Stomach (tissue), 9 donors: ENCODE data around the gene POLA1. TPM values are rescaled to one million over a fixed set of nuclear protein-coding genes. Genes with fewer than 3 reads are reported as not detected.

Experiments used
- DNase-seq, 2 donors: peaks; one replicate each; pipeline versions ENCODE4 v3.0.0 to v3.0.0-alpha.2; 2013 to 2019
- H3K27ac ChIP-seq, 5 donors: fragments of 200-600 bp in 4 of 5; sonication (generic) in 4 of 5; one replicate each; pipeline ENCODE4 v1.5.1; 2013 to 2019; ENCODE audit warnings: mild to moderate bottlenecking in 1 of 5, moderate library complexity in 1 of 5
- H3K27me3 ChIP-seq, 3 donors: fragments of 200-600 bp; sonication (generic); one replicate each; pipeline ENCODE4 v1.5.1; 2017 to 2019; ENCODE audit warnings: mixed run types in 1 of 3
- H3K36me3 ChIP-seq, 4 donors: fragments of 200-600 bp; sonication (generic); 1 replicate in 3 of 4; 2 replicates in 1 of 4; pipeline ENCODE4 v1.5.1; 2016 to 2019
- H3K4me1 ChIP-seq, 4 donors: fragments of 200-600 bp; sonication (generic); one replicate each; pipeline ENCODE4 v1.5.1; 2016 to 2019
- H3K4me3 ChIP-seq, 4 donors: fragments of 200-600 bp; sonication (generic) in 3 of 4; one replicate each; pipeline ENCODE4 v1.5.1; 2016 to 2019; ENCODE audit warnings: mild to moderate bottlenecking in 1 of 4
- H3K9me3 ChIP-seq, 4 donors: fragments of 200-600 bp; sonication (generic); one replicate each; pipeline ENCODE4 v1.5.1; 2016 to 2019
- EP300 ChIP-seq: sonication (generic); formaldehyde crosslinking; IDR thresholded peaks from one replicate; pipeline ENCODE4 v1.6.1; 2017; ENCODE audit warnings: antibody characterized with exemption
- POLR2A ChIP-seq, 4 donors: fragments of 450-650 bp; IDR thresholded peaks; one replicate each; pipeline ENCODE4 v1.6.1; 2016; ENCODE audit warnings: antibody characterized with exemption in 4 of 4, control low read depth in 2 of 4, mild to moderate bottlenecking in 1 of 4, moderate library complexity in 1 of 4
- POLR2AphosphoS5 ChIP-seq, 3 donors: sonication (generic); formaldehyde crosslinking; IDR thresholded peaks; one replicate each; pipeline ENCODE4 v1.6.1; 2016; ENCODE audit warnings: antibody characterized with exemption in 3 of 3
- WGBS, 5 donors: extraction: QIAGEN DNeasy Blood & Tissue Kit in 3 of 5; methylation state at CpG; one replicate each; pipeline versions ENCODE4 v1.1.5 to v1.1.7; 2013 to 2018; 5-methylcytosine and 5-hydroxymethylcytosine counted together
- intact Hi-C: fragments of 100-400 bp; cut with DNase I; formaldehyde crosslinking; loops from one replicate; pipeline ENCODE4 v1.15.1; 2023; ENCODE audit warnings: low total_unique reads
- polyA plus RNA-seq, 3 donors: library from polyadenylated mRNA; stranded (reverse); fragments of 200-250 nt; gene quantifications; one replicate each; pipeline ENCODE4 v1.2.3, GENCODE V29; 2013
- total RNA-seq, 5 donors: library from RNA; depleted of rRNA; stranded (reverse); fragments of >200 nt; gene quantifications; one replicate each; pipeline versions ENCODE4 v1.1.0 to v1.2.3, GENCODE V29; 2014 to 2016
- TF ChIP-seq, protein P1 (sequence below), 7 experiments: fragments of 450-650 bp in 4 of 7; fragments of 200-600 bp in 3 of 7; sonication (generic) in 3 of 7; IDR thresholded peaks; one replicate each; pipeline ENCODE4 v1.5.1; 2016 to 2019; ENCODE audit warnings: antibody characterized with exemption in 7 of 7, control low read depth in 2 of 7, mild to moderate bottlenecking in 1 of 7
- donor health status: healthy with polysubstance abuse.
- donor health status: Bipolar disorder and iron deficiency.
- donor health status: healthy.

The POLA1 gene
- total and polyA plus RNA-seq, 8 donors = 2.7 to 32.9 (median 8.9) TPM

DNA sequence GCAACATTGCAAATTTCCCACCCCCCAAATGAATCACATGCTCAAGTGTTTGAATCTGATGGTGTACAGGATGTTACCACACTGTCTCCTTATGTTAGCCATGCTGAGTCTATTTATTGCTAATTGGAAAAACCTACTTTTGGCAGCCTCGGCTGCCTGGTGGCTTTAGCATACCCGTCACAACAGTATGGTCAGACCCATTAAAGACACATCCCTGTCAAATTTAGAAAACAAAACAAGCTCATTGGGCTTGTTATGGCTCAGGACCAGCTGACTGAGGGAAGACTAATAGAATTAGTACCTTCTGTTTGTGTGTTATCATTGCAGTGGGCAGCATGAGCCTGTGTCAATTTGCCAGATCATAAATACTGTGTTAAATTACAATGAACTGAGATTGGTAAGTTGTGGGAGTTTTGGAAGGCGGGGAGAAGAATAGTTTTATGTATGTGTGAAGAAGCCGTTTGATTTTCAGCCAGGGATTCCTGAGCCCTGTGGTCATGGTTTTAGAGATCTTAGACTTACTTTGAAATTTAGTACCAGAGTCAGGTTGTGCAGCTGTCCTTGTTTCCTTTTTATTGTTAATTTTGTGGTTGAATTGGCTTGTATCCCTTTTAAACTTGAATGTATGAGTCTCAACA is 66.8 kb downstream of the POLA1 start:
- no peak overlapping the region for H3K4me3 ChIP-seq
- DNase-seq = peak in 1 of 2 donors; percentile 28
- no peak overlapping the region for H3K27ac ChIP-seq
- WGBS, 5 donors = 71 to 89% (median 75%) methylated on average over 4 of the region's 4 CpGs
- H3K9me3 ChIP-seq = no peaks in the 10 kb centered on the region
- TF ChIP-seq POLR2A (IDR thresholded peaks at IDR 0.05) (no peak), POLR2AphosphoS5 (IDR thresholded peaks at IDR 0.05) (no peak), EP300 (no peak)
- TF ChIP-seq, protein P1, sequence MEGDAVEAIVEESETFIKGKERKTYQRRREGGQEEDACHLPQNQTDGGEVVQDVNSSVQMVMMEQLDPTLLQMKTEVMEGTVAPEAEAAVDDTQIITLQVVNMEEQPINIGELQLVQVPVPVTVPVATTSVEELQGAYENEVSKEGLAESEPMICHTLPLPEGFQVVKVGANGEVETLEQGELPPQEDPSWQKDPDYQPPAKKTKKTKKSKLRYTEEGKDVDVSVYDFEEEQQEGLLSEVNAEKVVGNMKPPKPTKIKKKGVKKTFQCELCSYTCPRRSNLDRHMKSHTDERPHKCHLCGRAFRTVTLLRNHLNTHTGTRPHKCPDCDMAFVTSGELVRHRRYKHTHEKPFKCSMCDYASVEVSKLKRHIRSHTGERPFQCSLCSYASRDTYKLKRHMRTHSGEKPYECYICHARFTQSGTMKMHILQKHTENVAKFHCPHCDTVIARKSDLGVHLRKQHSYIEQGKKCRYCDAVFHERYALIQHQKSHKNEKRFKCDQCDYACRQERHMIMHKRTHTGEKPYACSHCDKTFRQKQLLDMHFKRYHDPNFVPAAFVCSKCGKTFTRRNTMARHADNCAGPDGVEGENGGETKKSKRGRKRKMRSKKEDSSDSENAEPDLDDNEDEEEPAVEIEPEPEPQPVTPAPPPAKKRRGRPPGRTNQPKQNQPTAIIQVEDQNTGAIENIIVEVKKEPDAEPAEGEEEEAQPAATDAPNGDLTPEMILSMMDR (IDR thresholded peaks at IDR 0.05) = no peak
- H3K4me1 ChIP-seq = no peaks in the 10 kb centered on the region
- intact Hi-C loops = no loop called here
- H3K27me3 ChIP-seq = no peaks in the 10 kb centered on the region
- peaks cover 0 to 5% (median 0%) of the 10 kb centered on the region in 4 donors for H3K36me3 ChIP-seq

DNA sequence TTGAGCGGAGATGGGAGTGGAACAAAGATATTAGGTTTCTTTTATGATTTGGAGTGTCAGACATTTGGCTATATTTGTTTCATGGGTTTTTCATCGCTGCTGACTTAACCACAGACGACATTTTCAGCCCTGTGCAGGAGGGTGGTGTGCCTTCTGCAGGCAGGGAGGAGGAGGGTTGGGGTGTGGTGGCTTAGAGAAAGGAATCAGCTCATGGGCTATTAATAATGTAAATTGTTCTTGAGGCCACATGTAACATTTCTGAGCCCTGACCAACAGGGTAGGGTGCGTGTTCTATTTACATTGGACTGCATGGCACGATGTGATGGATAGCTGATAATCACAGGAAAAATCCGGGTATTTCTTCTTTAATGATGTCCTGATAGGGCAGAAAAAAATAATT is 67.6 kb downstream of the POLA1 start:
- H3K9me3 ChIP-seq = no peaks in the 10 kb centered on the region
- H3K4me1 ChIP-seq = no peaks in the 10 kb centered on the region
- 74 to 84% (median 82%) methylated on average over 6 of the region's 6 CpGs for WGBS, 5 donors
- H3K4me3 ChIP-seq = no peak overlapping the region
- intact Hi-C loops = no loop called here
- TF ChIP-seq EP300 (no peak), POLR2AphosphoS5 (IDR thresholded peaks at IDR 0.05) (no peak), POLR2A (IDR thresholded peaks at IDR 0.05) (no peak)
- TF ChIP-seq, protein P1 (IDR thresholded peaks at IDR 0.05) = no peak
- H3K27me3 ChIP-seq = no peaks in the 10 kb centered on the region
- DNase-seq = peak in 1 of 2 donors; percentile 8
- peaks cover 0 to 5% (median 0%) of the 10 kb centered on the region in 4 donors for H3K36me3 ChIP-seq
- no peak overlapping the region for H3K27ac ChIP-seq

DNA sequence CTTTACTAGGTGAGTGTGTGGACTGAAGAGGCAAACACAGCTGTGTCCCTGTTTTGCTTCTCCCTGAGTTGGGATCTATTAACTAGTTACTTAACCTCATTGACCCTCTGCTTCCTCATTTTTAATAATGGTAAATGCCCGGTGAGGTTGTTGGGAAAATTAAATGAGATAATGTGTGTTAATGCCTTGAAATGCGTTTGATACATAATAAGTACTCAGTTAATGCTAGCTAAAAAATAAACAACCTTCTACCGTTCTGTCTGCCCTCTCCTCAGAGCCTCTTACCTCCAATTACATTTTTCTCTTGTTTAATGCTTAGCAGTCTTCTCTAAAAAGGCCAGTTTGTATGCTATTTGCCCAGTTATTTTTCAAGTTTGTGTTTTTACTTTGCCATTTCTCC is 70.3 kb downstream of the POLA1 start:
- TF ChIP-seq, protein P1 (IDR thresholded peaks at IDR 0.05) = no peak
- TF ChIP-seq POLR2AphosphoS5 (IDR thresholded peaks at IDR 0.05) (no peak), EP300 (no peak), POLR2A (IDR thresholded peaks at IDR 0.05) (no peak)
- H3K36me3 ChIP-seq = no peaks in the 10 kb centered on the region
- 51 to 79% (median 79%) methylated on average over 3 of the region's 3 CpGs for WGBS, 5 donors
- DNase-seq = no peak
- no peak overlapping the region for H3K27ac ChIP-seq
- H3K27me3 ChIP-seq = no peaks in the 10 kb centered on the region
- H3K4me3 ChIP-seq = no peak overlapping the region
- intact Hi-C loops = no loop called here
- no peaks in the 10 kb centered on the region for H3K9me3 ChIP-seq
- no peaks in the 10 kb centered on the region for H3K4me1 ChIP-seq

DNA sequence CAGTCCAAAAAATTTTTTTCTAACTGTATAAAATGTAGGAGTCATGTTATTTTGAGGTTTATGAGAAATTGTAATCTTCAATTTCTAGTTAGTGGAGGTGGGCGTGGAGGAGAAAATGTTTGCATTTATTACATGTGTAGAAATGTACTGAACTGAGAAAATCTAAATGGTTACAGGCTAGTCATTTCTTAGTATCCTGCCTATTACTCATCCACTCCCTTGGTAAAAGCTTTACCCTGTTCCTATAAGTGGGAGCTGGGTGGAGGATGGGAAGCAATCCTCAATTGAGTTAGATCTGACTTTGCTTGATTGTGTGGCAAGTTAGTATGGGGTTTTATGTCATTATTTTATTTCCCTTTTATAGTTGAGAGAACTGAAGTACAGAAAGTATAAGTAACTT is 73.8 kb downstream of the POLA1 start:
- H3K9me3 ChIP-seq = no peaks in the 10 kb centered on the region
- H3K36me3 ChIP-seq = no peaks in the 10 kb centered on the region
- intact Hi-C loops = no loop called here
- no peak overlapping the region for H3K27ac ChIP-seq
- DNase-seq = no peak
- H3K4me1 ChIP-seq = no peaks in the 10 kb centered on the region
- H3K27me3 ChIP-seq = no peaks in the 10 kb centered on the region
- TF ChIP-seq EP300 = no peak
- TF ChIP-seq POLR2AphosphoS5 (IDR thresholded peaks at IDR 0.05) = no peak
- TF ChIP-seq, protein P1 (IDR thresholded peaks at IDR 0.05) = no peak
- TF ChIP-seq POLR2A (IDR thresholded peaks at IDR 0.05) = no peak
- WGBS, 5 donors = 85 to 100% (median 94%) methylated on average over 1 of the region's 1 CpG
- H3K4me3 ChIP-seq = no peak overlapping the region
